ENCODE results near the gene PNP. TPM values are rescaled to one million over a fixed set of nuclear protein-coding genes. Genes with fewer than 3 reads are reported as not detected.
"Not testable (repeated sequence)": the region's sequence is repeated elsewhere in the genome, so short reads cannot be mapped to it uniquely, and the experiment has no call there.

Gene PNP
- polyA plus RNA-seq, 3 donors: 17.0 to 182 (median 41.7) TPM

DNA sequence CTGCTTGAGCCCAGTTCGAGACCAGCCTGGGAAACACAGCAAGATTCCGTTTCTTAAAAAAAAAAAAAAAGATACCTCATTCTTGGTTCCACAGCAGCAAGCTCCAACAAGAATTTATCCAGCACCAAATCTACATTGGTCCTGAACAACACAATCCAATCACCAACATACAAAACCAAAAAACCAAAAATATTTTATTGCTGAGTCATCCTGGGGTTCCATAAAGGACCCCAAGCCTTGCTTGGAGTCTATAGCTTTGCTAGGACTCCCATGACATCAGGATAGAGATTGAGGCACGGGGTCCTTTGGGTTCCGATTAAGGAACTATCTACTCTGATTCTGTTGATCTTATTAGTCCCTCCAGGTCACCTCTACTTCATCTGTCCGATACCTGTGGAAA lies 22.3 kb upstream of the PNP start:
- 96 to 98% (median 98%) methylated on average over 5 of the region's 5 CpGs for WGBS, 3 donors
- no peak overlapping the region for H3K27ac ChIP-seq (ENCODE audit: low read depth, low read length)

DNA sequence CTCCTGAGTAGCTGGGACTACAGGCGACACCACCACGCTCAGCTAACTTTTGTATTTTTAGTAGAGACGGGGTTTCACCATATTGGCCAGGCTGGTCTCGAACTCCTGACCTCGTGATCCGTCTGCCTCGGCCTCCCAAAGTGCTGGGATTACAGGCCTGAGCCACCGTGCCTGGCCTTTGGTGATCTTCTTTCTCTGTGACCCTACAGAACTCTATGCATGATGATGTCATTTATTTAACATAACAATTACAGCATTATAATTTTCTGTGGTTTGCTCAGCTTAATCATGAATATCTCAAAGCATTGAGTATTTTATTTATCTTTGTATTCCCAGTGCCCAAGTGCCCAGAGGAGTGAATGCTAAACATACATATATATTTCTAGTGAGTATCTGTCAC lies 16.4 kb upstream of the PNP start:
- WGBS, 3 donors: 91 to 93% (median 93%) methylated on average over 8 of the region's 8 CpGs
- H3K27ac ChIP-seq (ENCODE audit: low read depth, low read length): not testable (repeated sequence)

DNA sequence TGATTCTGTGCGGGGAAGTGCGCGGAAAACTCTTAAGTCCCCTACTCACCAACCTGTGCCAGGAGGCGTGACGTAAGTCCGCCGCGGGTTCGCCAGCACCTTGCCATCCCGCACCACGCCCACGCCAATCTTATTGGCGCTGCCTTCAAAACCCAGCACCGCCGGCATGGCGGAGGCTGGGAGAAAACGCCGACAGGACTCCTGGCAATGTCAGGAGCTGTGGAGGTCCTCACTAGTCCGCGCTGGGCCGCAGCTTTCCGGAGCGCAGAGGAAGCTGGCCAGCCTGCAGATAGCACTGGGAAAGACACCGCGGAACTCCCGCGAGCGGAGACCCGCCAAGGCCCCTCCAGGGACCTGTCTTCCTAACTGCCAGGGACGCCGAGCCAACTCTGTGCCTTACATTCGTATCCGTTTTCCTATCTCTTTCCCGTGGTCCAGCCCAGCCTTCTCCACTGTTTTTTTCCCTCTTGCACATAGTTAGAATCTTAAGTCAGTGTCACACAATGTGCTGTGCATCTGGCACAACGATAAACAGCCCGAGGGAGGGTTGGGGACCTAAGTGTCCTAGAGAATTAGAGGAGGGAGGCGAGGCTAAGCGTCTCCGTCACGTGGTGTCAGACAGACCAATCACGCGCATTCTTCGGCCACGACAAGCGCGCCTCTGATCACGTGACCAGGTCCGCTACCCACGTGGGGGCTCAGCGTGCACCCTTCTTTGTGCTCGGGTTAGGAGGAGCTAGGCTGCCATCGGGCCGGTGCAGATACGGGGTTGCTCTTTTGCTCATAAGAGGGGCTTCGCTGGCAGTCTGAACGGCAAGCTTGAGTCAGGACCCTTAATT lies 14.5 kb upstream of the PNP start, which contains the start of the genes APEX1 and OSGEP:
TSS of gene APEX1 (plus strand) at position 711 of the 839 bp plus-strand sequence. CDS start 420 bp downstream, outside the sequence.
TSS of gene OSGEP (minus strand) at position 297 of the 839 bp plus-strand sequence. CDS start at position 168, 129 bp downstream.
- 0% methylated on average over 56 of the region's 56 CpGs for WGBS, 3 donors
- H3K27ac ChIP-seq (ENCODE audit: low read depth, low read length): peak within 1 kb of the TSS; percentile 87

DNA sequence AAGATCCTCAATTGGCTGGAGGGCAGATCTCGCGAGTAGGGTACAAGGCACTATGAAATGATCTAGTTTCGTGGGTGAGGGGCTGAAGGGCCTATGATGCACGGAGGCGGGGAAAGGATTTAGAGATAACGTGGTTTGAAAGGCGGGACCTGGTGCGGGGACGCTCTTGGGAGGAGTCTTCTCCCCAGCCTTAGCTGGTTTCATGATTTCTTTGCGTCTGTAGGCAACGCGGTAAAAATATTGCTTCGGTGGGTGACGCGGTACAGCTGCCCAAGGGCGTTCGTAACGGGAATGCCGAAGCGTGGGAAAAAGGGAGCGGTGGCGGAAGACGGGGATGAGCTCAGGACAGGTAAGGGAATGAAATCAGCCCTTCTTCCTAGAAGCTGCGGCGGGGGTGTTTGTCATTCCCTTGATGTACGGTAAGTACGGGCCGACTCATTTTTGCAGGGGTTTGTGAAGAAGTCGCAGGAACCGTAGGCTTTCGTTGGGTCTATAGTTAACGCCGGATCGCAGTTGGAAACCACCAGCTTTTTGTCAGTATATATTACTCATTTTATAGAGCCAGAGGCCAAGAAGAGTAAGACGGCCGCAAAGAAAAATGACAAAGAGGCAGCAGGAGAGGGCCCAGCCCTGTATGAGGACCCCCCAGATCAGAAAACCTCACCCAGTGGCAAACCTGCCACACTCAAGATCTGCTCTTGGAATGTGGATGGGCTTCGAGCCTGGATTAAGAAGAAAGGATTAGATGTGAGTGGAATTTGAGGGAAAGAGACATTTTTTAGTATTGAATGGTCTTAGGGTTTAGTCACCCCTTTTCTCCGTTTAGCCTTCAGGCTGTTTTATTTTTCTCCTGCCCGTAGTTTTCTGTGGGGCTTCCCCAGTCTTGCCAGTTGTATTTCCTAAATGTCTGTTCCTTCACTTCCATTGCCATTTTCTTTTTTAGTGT lies 13.6 kb upstream of the PNP start:
- peak overlapping the region; percentile 87 for H3K27ac ChIP-seq (ENCODE audit: low read depth, low read length)
- 1% methylated on average over 39 of the region's 39 CpGs for WGBS, 3 donors

DNA sequence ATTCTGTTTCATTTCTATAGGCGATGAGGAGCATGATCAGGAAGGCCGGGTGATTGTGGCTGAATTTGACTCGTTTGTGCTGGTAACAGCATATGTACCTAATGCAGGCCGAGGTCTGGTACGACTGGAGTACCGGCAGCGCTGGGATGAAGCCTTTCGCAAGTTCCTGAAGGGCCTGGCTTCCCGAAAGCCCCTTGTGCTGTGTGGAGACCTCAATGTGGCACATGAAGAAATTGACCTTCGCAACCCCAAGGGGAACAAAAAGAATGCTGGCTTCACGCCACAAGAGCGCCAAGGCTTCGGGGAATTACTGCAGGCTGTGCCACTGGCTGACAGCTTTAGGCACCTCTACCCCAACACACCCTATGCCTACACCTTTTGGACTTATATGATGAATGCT lies 12.2 kb upstream of the PNP start:
- 49 to 81% (median 49%) methylated on average over 13 of the region's 13 CpGs for WGBS, 3 donors

DNA sequence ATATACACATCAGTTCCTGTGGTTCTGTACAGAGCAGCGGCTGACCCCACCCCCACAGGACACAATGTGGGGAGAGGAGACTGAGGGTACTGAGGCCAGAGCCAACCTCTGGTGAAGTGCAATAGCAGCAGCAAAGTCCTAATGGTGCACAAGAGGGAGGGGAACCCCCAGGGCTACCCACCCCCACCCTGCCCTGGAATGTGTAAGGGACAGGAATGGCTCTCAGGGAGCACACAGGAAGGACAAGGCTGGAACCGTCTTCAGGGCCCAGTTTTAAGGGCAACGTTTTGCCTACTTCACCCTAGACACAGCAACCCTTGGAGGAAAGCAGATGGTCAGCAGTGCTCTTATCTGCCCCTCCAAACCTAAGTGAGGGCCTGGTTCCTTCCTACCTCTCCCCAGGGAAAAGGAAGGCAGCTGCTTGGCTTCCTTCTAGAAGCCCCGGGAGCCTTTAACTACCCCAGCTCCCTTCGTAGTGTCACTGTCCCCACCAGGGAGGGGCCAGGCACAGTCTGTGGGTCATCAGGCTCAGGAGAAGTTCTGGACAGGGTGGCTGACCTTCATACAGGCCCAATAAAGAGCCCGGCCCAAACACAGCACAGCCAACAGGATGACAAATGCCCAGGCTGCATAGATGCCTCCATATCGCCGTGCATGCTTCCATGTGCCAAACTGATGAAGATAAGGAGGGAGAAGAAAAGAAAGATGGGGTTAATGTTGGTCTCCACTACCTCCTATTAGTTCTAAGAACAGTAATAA lies 11.0 kb upstream of the PNP start:
- 49 to 58% (median 56%) methylated on average over 8 of the region's 8 CpGs for WGBS, 3 donors
- H3K27ac ChIP-seq (ENCODE audit: low read depth, low read length): no peak overlapping the region

More for the DNA sequence above, 12.2 kb upstream of the PNP start:
- no peak overlapping the region for H3K27ac ChIP-seq (ENCODE audit: low read depth, low read length)

DNA sequence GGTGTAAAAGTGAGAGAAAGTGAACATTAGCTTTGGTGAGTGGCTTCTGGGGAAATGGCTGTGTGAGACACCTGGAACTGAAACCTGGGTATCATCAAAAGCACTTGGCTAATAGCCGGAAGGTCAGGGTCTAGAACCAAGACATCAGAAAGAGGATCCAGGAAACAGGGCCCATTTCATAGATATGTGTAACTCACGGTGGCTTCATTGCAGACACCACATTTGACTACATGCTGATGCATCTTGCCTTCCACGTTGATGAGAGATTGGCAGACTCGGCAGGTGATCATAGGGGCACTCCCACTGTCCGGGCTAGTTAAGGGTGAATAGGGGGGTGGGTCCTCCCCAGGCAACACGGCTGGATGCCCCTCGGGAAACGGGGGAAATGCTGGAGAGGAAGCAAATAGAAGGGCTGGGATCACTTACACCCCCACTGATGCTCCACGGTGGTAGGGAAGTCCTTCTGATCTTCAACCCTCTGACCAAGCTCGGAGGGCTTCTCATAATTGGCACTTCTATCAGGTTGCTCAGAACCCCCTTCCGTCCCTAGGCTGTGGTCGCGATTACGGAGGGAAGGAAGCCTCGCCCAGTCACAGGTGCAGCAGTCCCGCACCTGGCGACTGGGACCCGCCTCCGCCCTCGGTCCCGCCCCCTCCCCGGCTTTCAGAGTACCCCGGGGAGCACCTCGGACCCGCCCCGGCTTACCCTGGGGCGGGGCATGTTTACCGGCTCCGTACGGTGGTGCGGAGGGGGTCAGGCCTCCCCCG lies 8.6 kb upstream of the PNP start:
- 5 to 6% (median 5%) methylated on average over 24 to 32 of the region's 32 CpGs for WGBS, 3 donors
- peak overlapping the region; percentile 62 for H3K27ac ChIP-seq (ENCODE audit: low read depth, low read length)

DNA sequence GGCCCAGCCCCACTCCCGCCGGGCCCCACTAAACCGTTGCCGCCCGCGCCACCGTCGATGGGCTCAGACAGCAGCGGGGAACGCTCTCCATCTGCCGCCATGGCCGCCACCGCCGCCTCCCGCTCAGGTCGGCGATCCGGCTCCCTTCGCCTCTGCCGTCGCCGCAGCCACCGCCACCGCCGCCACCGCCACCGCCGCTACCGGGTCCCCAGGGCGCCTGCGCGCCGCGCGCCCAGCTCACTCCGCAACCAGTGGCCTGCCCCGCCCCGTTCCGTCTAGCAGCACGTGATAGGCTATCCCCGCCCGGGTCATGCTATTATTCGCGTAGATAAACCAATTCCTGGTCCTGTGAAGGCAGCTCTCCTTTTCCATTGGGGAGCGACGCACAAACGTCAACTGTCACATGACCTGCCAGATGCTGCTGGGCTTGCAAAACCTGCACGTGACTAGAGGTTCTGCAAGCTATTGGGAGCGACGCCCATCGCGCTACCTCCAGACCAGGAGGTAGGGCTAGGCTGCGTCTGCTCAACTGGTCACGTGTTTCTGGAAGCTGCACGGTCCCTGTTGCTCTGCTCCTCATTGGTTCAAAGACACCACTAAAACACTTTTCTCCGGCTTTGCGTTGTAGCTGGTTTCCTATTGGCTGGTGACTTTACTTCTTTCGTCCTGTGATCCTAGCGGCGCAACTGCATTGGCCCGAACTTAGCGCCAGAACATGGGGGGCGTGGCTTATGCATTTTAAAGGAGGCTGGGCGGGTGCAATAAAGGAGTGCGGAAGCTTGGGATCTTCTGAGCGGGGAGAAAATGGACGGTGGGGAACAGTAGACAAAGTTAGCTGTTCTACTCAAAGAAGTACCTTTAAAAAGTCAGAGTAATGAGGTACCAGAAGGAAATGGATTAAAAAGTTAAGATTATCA lies 7.7 kb upstream of the PNP start, which contains the start of gene PIP4P1:
TSS of gene PIP4P1 (minus strand) at position 210 of the 917 bp plus-strand sequence. CDS start at position 101, 109 bp downstream.
- WGBS, 3 donors: 0 to 1% (median 1%) methylated on average over 47 to 67 of the region's 67 CpGs
- peak within 1 kb of the TSS; percentile 62 for H3K27ac ChIP-seq (ENCODE audit: low read depth, low read length)

DNA sequence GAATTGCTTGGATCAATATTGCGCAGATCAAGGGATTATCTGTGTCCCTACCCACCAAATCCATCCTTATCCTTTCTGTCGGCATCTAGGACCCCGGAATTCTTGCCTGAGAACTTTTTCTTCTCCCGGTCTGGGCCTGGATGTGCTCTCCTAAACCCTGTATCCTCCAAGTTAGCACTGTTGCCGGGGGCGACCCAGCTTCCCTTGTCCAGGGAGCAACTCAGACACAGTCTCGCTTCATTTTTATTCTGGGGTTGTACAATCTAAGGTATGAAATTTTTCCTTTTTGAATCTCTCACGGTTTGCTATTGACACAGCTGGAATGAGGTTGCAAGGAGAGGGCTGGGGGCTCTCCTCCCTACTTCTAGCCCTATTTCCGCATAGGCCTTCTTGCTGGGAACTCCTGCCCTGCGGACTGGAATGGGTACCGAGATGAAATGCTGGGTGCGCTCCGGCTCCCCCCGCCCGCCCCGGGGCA lies 403 bp upstream of the PNP start:
- 27 to 33% (median 28%) methylated on average over 16 of the region's 16 CpGs for WGBS, 3 donors
- no peak overlapping the region for H3K27ac ChIP-seq (ENCODE audit: low read depth, low read length)

DNA sequence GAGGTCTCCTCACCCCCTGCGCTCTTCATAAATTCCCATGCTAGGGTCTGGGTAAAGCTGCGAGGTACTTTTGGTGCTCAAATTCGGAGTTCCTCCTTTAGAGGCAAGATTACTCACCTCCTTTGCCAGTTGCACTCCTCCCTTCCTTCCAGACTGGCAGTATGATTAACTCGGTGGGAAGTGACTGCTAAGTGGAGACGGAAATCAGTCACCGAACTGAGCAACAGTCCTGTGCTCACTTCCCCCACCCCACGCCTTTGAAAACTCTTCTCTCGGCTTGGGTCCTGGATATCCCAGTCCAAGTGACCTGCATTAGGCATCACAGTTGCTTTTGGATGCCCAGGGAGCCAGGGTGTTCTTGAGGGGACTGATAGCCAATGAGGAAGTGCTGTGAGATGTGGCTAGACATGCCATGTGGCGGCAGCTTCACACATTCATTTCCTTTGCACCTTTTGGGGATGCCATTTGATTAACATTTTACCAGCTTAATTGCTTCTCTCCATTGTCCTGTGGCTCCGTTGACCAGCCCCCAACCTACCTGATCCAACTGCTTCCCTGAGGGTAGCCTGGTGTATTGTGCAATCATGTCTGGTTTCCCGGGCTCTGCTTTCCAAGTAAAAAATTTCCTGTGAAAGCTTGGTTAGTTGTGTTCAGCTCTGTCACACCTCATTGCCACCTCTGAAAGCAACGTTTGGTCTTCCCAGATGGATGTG lies 840 bp downstream of the PNP start:
- 1 to 3% (median 1%) methylated on average over 12 of the region's 12 CpGs for WGBS, 3 donors

DNA sequence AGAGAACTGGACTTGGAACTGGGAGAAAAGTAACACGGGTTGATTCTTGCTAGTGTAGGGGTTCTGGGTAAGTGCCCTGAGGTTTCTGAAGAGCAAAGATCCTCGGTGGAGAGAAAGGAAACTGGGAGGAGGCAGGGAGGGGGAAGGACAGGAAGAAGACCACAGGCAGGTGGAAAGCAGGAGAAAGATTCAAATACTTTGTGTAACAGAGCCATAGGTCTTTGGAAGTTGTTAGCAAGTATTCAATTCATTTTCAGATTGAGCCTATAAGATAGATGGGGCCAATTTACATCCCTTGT lies 1.3 kb downstream of the PNP start:
- WGBS, 3 donors: 0 to 2% (median 0%) methylated on average over 2 of the region's 2 CpGs
- no peak overlapping the region for H3K27ac ChIP-seq (ENCODE audit: low read depth, low read length)

More for the DNA sequence above, 840 bp downstream of the PNP start:
- peak overlapping the region; percentile 29 for H3K27ac ChIP-seq (ENCODE audit: low read depth, low read length)

DNA sequence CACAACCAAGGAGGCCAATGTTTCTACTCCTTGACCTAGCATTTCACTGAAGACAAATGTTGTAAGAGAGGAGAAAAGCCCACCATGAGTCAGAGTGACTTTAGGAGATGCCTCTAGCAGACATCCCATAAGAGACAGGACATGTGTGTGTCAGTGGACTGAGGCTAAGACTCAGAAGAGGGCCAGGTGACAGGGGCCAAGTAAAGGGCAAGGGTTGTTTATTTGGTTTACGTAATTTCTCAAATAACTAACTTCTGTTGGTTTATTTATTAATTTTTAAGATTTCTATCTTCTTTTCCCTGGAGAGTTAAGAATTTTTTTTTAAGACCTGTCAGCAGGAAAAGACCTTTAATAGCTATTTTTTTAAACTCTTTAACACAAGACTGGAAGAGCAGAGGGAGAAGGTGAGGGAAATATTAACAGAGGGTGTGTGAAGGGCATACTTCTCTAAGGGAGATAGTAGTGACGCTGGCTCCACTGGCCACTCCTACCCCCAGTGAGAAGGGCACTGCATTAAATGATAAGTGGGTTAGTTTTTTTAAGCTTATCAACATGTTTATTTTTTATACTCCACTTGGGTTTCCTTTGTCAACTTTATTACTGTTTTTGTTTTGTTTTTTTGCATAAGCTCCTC lies 3.4 kb downstream of the PNP start:
- no peak overlapping the region for H3K27ac ChIP-seq (ENCODE audit: low read depth, low read length)
- 52 to 91% (median 81%) methylated on average over 2 of the region's 2 CpGs for WGBS, 3 donors

DNA sequence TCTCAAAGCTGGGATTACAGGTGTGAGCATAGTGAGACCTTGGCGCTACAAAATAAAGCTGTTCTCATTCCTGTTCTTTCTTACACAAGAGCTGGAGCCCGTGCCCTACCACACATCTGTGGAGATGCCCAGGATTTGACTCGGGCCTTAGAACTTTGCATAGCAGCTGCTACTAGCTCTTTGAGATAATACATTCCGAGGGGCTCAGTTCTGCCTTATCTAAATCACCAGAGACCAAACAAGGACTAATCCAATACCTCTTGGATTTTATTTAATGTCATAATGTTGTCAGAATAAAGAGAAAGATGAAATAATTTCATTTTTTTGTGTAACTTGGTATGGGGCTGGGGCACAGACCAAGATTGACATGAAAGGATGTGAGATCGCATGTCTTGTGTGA lies 7.6 kb downstream of the PNP start:
- 72 to 84% (median 73%) methylated on average over 5 of the region's 5 CpGs for WGBS, 3 donors
- H3K27ac ChIP-seq (ENCODE audit: low read depth, low read length): no peak overlapping the region

DNA sequence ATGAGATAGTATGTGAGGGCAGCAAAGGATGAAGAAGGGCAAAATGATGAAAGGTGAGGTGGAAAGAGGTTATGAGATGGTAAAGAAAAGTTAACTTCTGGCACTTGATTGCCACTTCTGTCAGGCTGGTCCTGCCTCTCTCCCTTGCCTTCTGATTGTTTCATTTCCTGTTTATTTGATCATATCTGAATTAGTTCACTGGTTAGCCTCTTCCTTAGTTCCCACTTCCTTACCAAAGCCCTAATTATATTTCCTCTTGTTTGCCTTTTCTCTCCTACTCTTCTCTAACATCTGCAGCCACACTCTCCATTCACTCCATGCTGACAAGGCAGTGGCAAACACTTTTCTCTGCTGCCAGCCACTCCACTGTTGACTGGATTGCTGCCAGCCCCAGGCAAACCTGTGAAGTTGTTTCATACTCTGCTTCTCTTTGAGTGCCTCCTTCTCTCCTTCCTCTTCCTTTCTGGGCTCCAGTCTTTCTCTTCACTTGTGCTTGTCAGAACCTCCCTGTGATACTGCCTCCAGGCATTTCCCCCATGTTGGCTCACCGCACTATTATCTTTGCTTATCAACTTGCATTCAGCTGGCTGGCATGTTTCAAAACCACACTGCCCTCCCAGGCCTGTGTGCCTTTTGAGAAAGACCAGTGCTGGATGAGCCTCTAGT lies 8.1 kb downstream of the PNP start:
- H3K27ac ChIP-seq (ENCODE audit: low read depth, low read length): no peak overlapping the region
- WGBS, 3 donors: 12 to 38% (median 15%) methylated on average over 1 of the region's 1 CpG

DNA sequence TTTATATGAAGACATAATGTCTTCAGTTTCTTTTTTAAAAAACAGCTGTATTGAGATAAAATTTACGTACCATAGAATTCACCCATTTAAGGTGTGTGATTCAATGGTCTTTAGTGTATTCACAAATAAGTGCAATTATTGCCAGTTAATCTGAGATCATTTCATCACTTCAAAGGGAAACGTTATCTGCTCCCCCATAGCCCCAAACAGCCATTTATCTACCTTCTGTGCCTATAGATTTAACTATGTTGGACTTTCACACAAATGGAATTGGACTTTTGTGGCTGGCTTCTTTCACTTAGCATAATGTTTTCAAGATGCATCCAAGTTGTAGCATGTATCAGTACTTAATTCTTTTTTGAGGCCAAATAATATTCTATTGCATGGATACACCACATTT lies 9.7 kb downstream of the PNP start:
- no peak overlapping the region for H3K27ac ChIP-seq (ENCODE audit: low read depth, low read length)
- 88 to 93% (median 93%) methylated on average over 2 of the region's 2 CpGs for WGBS, 3 donors

Data from adipose tissue (tissue), 3 donors.